ENCODE measurements around the gene CCL7. TPM values are rescaled to one million over a fixed set of nuclear protein-coding genes. Genes with fewer than 3 reads are reported as not detected.

Gene CCL7
- total and polyA plus RNA-seq, 2 of the 4 experiments (the other 2 are of a cell fraction): 0.18 to 0.58 TPM

DNA sequence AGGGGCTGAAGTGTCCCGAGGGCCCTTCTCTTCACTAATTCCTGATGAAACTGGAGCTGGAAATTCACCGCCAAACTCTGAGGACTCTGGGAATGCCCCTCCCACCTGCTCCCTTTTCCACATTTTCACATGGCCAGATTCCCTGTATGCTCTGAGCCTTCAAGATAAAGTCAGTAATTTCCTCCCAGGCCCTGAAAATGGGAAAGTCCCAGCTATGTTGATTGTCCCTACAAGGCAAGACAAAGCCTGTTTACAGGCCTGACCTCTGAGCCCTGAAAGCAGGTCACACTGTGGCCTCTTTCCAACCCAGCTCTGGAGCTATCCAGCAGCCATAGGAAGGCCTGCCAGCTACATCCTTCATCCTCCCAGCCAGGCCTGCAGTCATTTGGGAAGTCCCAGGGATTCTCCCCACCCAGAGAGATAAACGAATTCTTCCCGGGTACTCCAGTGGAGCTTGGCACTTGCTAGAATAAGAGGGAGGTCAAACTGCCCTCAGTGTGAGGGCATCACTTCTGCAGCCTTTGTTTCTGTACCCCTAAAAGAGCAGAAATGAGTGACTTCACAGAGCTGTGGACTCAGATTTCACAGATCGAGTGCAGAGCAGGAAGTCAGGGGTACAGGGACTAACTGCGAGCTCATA, 34.5 kb upstream of the CCL7 start:
- DNase-seq: peak; percentile 65
- CTCF ChIA-PET: interaction anchor here (1.1 kb wide), 1 partner anchor 35 kb away, joined by 3 read pairs; no protein-coding TSS in a partner anchor
- TF ChIP-seq RFX5 (IDR thresholded peaks at IDR 0.05; ENCODE audit: low read depth, low read length): no peak
- no peak for TF ChIP-seq SMC3 (IDR thresholded peaks at IDR 0.05; ENCODE audit: low read depth, low read length)
- TF ChIP-seq MXI1 (IDR thresholded peaks at IDR 0.05; ENCODE audit: borderline replicate concordance, low read depth, low read length): no peak
- TF ChIP-seq NFE2L2 (IDR thresholded peaks at IDR 0.05; ENCODE audit: low read depth, low read length): no peak
- no peak for TF ChIP-seq CHD1 (IDR thresholded peaks at IDR 0.05; ENCODE audit: low read depth, low read length)
- TF ChIP-seq, protein P1, sequence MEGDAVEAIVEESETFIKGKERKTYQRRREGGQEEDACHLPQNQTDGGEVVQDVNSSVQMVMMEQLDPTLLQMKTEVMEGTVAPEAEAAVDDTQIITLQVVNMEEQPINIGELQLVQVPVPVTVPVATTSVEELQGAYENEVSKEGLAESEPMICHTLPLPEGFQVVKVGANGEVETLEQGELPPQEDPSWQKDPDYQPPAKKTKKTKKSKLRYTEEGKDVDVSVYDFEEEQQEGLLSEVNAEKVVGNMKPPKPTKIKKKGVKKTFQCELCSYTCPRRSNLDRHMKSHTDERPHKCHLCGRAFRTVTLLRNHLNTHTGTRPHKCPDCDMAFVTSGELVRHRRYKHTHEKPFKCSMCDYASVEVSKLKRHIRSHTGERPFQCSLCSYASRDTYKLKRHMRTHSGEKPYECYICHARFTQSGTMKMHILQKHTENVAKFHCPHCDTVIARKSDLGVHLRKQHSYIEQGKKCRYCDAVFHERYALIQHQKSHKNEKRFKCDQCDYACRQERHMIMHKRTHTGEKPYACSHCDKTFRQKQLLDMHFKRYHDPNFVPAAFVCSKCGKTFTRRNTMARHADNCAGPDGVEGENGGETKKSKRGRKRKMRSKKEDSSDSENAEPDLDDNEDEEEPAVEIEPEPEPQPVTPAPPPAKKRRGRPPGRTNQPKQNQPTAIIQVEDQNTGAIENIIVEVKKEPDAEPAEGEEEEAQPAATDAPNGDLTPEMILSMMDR (conservative IDR thresholded peaks at IDR 0.05; ENCODE audit: low read depth, low read length): no peak
- TF ChIP-seq RAD21 (IDR thresholded peaks at IDR 0.05; ENCODE audit: low read length): no peak
- TF ChIP-seq, protein P2, sequence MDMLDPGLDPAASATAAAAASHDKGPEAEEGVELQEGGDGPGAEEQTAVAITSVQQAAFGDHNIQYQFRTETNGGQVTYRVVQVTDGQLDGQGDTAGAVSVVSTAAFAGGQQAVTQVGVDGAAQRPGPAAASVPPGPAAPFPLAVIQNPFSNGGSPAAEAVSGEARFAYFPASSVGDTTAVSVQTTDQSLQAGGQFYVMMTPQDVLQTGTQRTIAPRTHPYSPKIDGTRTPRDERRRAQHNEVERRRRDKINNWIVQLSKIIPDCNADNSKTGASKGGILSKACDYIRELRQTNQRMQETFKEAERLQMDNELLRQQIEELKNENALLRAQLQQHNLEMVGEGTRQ (IDR thresholded peaks at IDR 0.05; ENCODE audit: low read depth, low read length): no peak
- no peak for TF ChIP-seq MAZ (IDR thresholded peaks at IDR 0.05; ENCODE audit: borderline replicate concordance, low read depth, low read length)
- TF ChIP-seq BHLHE40 (IDR thresholded peaks at IDR 0.05; ENCODE audit: low read depth, low read length): no peak
- TF ChIP-seq, protein P3, sequence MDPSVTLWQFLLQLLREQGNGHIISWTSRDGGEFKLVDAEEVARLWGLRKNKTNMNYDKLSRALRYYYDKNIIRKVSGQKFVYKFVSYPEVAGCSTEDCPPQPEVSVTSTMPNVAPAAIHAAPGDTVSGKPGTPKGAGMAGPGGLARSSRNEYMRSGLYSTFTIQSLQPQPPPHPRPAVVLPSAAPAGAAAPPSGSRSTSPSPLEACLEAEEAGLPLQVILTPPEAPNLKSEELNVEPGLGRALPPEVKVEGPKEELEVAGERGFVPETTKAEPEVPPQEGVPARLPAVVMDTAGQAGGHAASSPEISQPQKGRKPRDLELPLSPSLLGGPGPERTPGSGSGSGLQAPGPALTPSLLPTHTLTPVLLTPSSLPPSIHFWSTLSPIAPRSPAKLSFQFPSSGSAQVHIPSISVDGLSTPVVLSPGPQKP (IDR thresholded peaks at IDR 0.05; ENCODE audit: borderline replicate concordance, low read depth, low read length): no peak
- no peak for TF ChIP-seq RCOR1 (IDR thresholded peaks at IDR 0.05; ENCODE audit: insufficient replicate concordance, low read length)

More for the DNA sequence above, 34.5 kb upstream of the CCL7 start:
- Histone ChIP-seq H2BK120ac (ENCODE audit: low read depth, low read length) (no peak overlapping the region), H2AK9ac (replicated peaks; ENCODE audit: low read depth, low read length, poor library complexity) (no peak overlapping the region), H3K9me3 (ENCODE audit: control insufficient read depth, insufficient read depth, low read length) (no peaks in the 10 kb centered on the region), H4K8ac (ENCODE audit: low read depth in 2 of 2, low read length in 2 of 2) (no peak overlapping the region), H3K23ac (ENCODE audit: low read depth, low read length) (no peak overlapping the region), H2AFZ (replicated peaks; ENCODE audit: low read length, poor library complexity) (no peak overlapping the region), H3K36me3 (ENCODE audit: control insufficient read depth, insufficient read depth, low read length) (no peaks in the 10 kb centered on the region), H3K27ac (ENCODE audit: insufficient read depth, low read length) (no peak overlapping the region), H4K5ac (ENCODE audit: low read depth, low read length) (no peak overlapping the region), H2BK15ac (ENCODE audit: low read depth, low read length) (no peak overlapping the region), H2BK20ac (ENCODE audit: low read depth, low read length) (no peak overlapping the region), H3K4me1 (ENCODE audit: control insufficient read depth, insufficient read depth, low read length) (peaks cover 4% of the 10 kb centered on the region; the same call in 1 of the 2 replicates), H4K20me1 (ENCODE audit: insufficient read depth, low read length) (no peaks in the 10 kb centered on the region), H3K27me3 (ENCODE audit: control insufficient read depth, insufficient read depth, low read length) (no peaks in the 10 kb centered on the region; the same call in 1 of the 2 replicates), H4K91ac (ENCODE audit: insufficient read depth, low read depth, low read length) (no peak overlapping the region; the same call in 1 of the 2 replicates), H3K4me2 (ENCODE audit: low read depth, low read length) (no peak overlapping the region), H3K9me1 (ENCODE audit: insufficient read depth, low read length) (no peaks in the 10 kb centered on the region), H3K14ac (replicated peaks; ENCODE audit: low read depth, low read length) (no peak overlapping the region), H3K18ac (ENCODE audit: low read depth, low read length) (no peak overlapping the region), H3K79me1 (ENCODE audit: low read depth in 1 of 2, low read length in 2 of 2) (no peaks in the 10 kb centered on the region), H2BK5ac (ENCODE audit: low read depth, low read length, poor library complexity, severe bottlenecking) (no peak overlapping the region), H3K9ac (ENCODE audit: low read depth, low read length) (no peak overlapping the region), H3K4me3 (ENCODE audit: insufficient read depth, low read depth, low read length) (no peak overlapping the region), H3K56ac (ENCODE audit: extremely low read depth, insufficient read depth, low read length) (no peak overlapping the region), H2AK5ac (ENCODE audit: low read depth, low read length) (no peak overlapping the region), H3K4ac (ENCODE audit: low read depth, low read length) (no peak overlapping the region)
- intact Hi-C loops (cut with micrococcal nuclease) (no loop called here), in situ Hi-C loops (cut with MboI; ENCODE audit: low sequenced_read_pairs) (no loop called here), dilution Hi-C loops (cut with HindIII; ENCODE audit: low sequenced_read_pairs, unreplicated experiment) (no loop called here)
- WGBS, 2 experiments (ENCODE audit: extremely low coverage in 2 of 2, insufficient read length in 1 of 2): no CpG with 5 or more reads among the region's 6 CpGs
- no TSS peak for BruUV-seq (replicated peaks)
- POLR2A ChIA-PET (ENCODE audit: unreplicated experiment): no interaction called here
- ATAC-seq (ENCODE audit: low read depth): peak; percentile 59
